Heart right ventricle (tissue), 16 donors: ENCODE results near the gene VSTM2A. TPM values are rescaled to one million over a fixed set of nuclear protein-coding genes. Genes with fewer than 3 reads are reported as not detected.
A peak's percentile ranks its signal among the peaks of the same experiment; 100 is the strongest.

Experiments used
- ATAC-seq, 8 donors: fragments of 200-7000 bp; cut with Tn5 transposase; one replicate each; pipeline ENCODE4 v1.9.1; 2020; ENCODE audit warnings: mild to moderate bottlenecking in 8 of 8, moderate library complexity in 8 of 8, moderate number of reproducible peaks in 1 of 8
- DNase-seq, 2 donors: peaks; one replicate each; pipeline ENCODE4 v3.0.0-alpha.2; 2020
- H3K27ac ChIP-seq, 10 donors: fragments of 200-600 bp; sonication (generic) in 2 of 10; one replicate each; pipeline versions ENCODE4 v1.5.0 to v1.8.0; 2020 to 2022; ENCODE audit warnings: mild to moderate bottlenecking in 3 of 10
- H3K27me3 ChIP-seq, 7 donors: fragments of 200-600 bp; one replicate each; pipeline ENCODE4 v1.8.0; 2021 to 2022; ENCODE audit warnings: mild to moderate bottlenecking in 2 of 7
- H3K36me3 ChIP-seq, 9 donors: fragments of 200-600 bp; sonication (generic) in 1 of 9; one replicate each; pipeline versions ENCODE4 v1.5.0 to v1.8.0; 2020 to 2022; ENCODE audit warnings: mild to moderate bottlenecking in 2 of 9
- H3K4me1 ChIP-seq, 9 donors: fragments of 200-600 bp; sonication (generic) in 1 of 9; one replicate each; pipeline versions ENCODE4 v1.5.0 to v1.8.0; 2020 to 2022; ENCODE audit warnings: mild to moderate bottlenecking in 4 of 9
- H3K4me3 ChIP-seq, 10 donors: fragments of 200-600 bp; sonication (generic) in 2 of 10; one replicate each; pipeline versions ENCODE4 v1.5.0 to v1.8.0; 2020 to 2022; ENCODE audit warnings: mild to moderate bottlenecking in 7 of 10, moderate library complexity in 2 of 10
- H3K9me3 ChIP-seq, 11 donors: fragments of 200-600 bp in 10 of 11; sonication (generic) in 2 of 11; one replicate each; pipeline versions ENCODE4 v1.5.0 to v1.8.0; 2013 to 2022; ENCODE audit warnings: mild to moderate bottlenecking in 2 of 11, control low read depth in 1 of 11, moderate library complexity in 1 of 11
- WGBS, 2 donors: extraction: QIAGEN DNeasy Blood & Tissue Kit; methylation state at CpG; one replicate each; pipeline ENCODE4 v1.1.7; 2013; ENCODE audit warnings: inconsistent platforms in 1 of 2; 5-methylcytosine and 5-hydroxymethylcytosine counted together
- intact Hi-C, 10 donors: fragments of 100-400 bp; cut with DNase I; formaldehyde crosslinking; loops; one replicate each; pipeline versions ENCODE4 v1.11.1 to v1.14.2; 2022
- polyA plus RNA-seq, 2 donors: library from polyadenylated mRNA; stranded (reverse); fragments of 200-250 nt; gene quantifications; one replicate each; pipeline ENCODE4 v1.2.3, GENCODE V29; 2013
- total RNA-seq, 10 donors: library from RNA; stranded (reverse); fragmentation: NEBNext Ultra II Directional in 3 of 10; extraction: Animal tissue kit (Norgen Biotek cat#: 25700) in 3 of 10; gene quantifications; one replicate each; pipeline versions ENCODE4 v1.2.1 to v1.2.4, GENCODE V29; 2021 to 2023
- TF ChIP-seq, protein P1 (sequence below), 9 donors: fragments of 200-600 bp; sonication (generic) in 2 of 9; IDR thresholded peaks; one replicate each; pipeline versions ENCODE4 v1.5.0 to v1.8.0; 2021 to 2022; ENCODE audit warnings: antibody characterized with exemption in 9 of 9, mild to moderate bottlenecking in 5 of 9, moderate library complexity in 1 of 9
- donor health status: Arrhythmogenic right ventricular cardiomyopathy.
- donor health status: ischemic (EF 13 %, LVEDD 7.1; RV severe dilation, severe dysfunction).
- donor health status: healthy with polysubstance abuse.
- donor health status: DM: no; HTN: yes; CAD: no.
- donor health status: DM: no; HTN: no; CAD: no.
- donor health status: ischemic (EF 25% LVEDD 6.9; RV normal size, moderate dysfunction).
- donor health status: ischemic (EF 25% LVEDD 5.7; RV mildly dilated, moderate dysfunction).
- donor health status: healthy.
- donor health status: DM: yes; HTN: yes; CAD: no.
- donor health status: Ischemic cardiomyopathy.
- donor health status: ischemic (EF 35%, LVEDD 5.7; RV mildly dilated, moderate dysfunction).
- donor health status: nonischemic (EF 11% LVEDD 7.7; RV severe dilation, severe dysfunction).
- donor health status: DM: yes; HTN: yes; CAD: no.
- donor health status: PGD.
- donor health status: ischemic (EF 29% LVEDD 5.4; RV normal size, mild dysfunction).
- donor health status: nonischemic (EF 23%, LVEDD 6.1; RV moderate dilation, normal function).

The VSTM2A gene
- total and polyA plus RNA-seq, 12 donors, result not detected

DNA sequence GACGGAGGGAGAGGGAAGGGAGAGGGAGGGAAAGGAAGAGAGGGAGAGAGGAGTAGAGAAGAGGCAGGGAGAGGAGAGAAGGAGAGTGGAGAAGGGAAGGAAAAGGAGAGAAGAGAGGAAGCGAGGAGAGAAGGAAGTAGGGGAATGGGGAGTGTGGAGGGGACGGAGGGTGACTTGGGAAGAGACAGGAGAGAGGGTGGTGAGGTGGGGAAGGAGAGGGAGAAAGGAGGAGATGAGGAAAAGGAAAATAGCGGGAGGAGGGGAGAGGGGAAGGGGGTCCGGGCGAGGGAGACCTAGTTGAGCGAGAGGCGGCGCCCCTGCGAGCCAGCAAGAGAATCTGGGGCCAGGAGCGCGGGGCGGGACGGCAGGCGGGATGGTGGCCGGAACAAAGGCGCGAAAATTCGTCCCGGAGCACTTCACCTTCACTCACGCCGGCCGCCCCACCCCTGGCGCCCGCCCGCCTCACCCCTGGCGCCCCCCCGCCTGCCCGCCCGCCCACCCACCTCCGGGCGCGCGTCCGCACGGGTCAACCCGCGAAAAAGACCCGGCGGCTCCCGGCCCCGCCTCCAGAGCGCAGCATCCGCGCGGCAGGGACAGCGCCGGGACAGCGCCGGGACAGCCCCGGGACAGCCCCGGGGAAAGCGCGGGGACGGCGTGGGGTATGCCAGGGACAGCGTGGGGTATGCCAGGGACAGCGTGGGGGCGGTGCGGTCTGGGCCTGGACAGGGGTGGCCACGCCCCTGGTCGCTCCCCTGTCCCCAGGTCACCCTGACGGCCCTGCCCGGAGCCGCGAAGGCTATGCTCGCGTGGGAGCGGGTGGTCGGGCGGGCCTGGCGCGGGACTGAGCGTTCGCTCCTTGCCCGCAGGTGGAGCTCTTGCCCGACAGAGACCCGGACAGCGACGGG, 4.2 kb downstream of the VSTM2A start:
- no peak for DNase-seq
- Histone ChIP-seq H3K9me3 (no peaks in the 10 kb centered on the region), H3K36me3 (no peaks in the 10 kb centered on the region), H3K4me1 (peaks cover 0 to 16% (median 10%) of the 10 kb centered on the region in 9 donors), H3K4me3 (peak overlapping the region in 4 of 10 donors; percentile 3 to 33 (median 25)), H3K27me3 (peaks cover 6 to 86% (median 67%) of the 10 kb centered on the region in 7 donors), H3K27ac (no peak overlapping the region)
- intact Hi-C loops, result no loop called here
- ATAC-seq, result no peak
- 1 to 2% methylated on average over 44 to 80 of the region's 80 CpGs for WGBS, 2 donors
- TF ChIP-seq, protein P1, sequence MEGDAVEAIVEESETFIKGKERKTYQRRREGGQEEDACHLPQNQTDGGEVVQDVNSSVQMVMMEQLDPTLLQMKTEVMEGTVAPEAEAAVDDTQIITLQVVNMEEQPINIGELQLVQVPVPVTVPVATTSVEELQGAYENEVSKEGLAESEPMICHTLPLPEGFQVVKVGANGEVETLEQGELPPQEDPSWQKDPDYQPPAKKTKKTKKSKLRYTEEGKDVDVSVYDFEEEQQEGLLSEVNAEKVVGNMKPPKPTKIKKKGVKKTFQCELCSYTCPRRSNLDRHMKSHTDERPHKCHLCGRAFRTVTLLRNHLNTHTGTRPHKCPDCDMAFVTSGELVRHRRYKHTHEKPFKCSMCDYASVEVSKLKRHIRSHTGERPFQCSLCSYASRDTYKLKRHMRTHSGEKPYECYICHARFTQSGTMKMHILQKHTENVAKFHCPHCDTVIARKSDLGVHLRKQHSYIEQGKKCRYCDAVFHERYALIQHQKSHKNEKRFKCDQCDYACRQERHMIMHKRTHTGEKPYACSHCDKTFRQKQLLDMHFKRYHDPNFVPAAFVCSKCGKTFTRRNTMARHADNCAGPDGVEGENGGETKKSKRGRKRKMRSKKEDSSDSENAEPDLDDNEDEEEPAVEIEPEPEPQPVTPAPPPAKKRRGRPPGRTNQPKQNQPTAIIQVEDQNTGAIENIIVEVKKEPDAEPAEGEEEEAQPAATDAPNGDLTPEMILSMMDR (IDR thresholded peaks at IDR 0.05), result peak in 1 of 9 donors; percentile 7

DNA sequence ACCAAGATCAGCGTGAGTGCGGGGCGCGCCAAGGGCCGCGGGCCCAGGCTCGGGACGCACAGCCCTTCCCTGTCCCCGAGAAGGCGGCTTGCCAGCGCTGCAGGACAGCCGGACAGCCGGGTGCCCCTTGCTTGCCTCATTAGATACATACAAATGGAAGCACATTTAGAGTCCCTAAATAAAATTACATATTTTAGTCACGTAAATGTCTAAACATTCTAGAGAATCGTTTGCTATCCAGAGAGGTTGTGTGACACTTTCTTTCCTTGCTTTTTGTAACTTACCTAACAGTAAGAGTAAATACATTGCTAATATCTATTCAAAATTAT, 4.8 kb downstream of the VSTM2A start:
- H3K27me3 ChIP-seq, result peaks cover 6 to 80% (median 61%) of the 10 kb centered on the region in 7 donors
- peak overlapping the region in 4 of 10 donors; percentile 3 to 33 (median 25) for H3K4me3 ChIP-seq
- no peaks in the 10 kb centered on the region for H3K9me3 ChIP-seq
- no peaks in the 10 kb centered on the region for H3K36me3 ChIP-seq
- TF ChIP-seq, protein P1 (IDR thresholded peaks at IDR 0.05), result no peak
- WGBS, 2 donors, result 0 to 2% methylated on average over 15 of the region's 15 CpGs
- ATAC-seq, result no peak
- intact Hi-C loops, result no loop called here
- DNase-seq, result no peak
- peaks cover 0 to 11% (median 6%) of the 10 kb centered on the region in 9 donors for H3K4me1 ChIP-seq
- H3K27ac ChIP-seq, result no peak overlapping the region

DNA sequence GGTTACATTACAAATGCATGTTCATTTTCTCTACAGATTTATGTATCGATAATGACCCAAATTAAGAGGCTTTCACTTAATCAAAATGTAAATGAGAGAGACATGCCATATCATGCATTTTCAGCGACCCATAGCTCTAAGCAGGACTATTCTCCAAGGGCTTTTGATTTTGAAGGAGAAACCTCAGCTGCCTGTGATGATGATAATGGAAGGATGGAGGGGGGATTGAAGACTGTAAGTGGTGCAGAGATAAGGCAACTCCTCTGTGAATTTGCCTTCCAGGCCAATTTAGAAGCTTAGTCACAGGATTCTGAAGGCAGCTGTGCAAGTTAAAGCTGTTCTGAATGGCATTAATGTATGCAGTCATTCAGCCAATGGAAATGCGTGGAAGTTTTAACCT, 8.3 kb downstream of the VSTM2A start:
- ATAC-seq, result no peak
- H3K9me3 ChIP-seq, result no peaks in the 10 kb centered on the region
- no peak overlapping the region for H3K27ac ChIP-seq
- TF ChIP-seq, protein P1 (IDR thresholded peaks at IDR 0.05), result no peak
- no peak overlapping the region for H3K4me3 ChIP-seq
- 72 to 73% methylated on average over 3 of the region's 3 CpGs for WGBS, 2 donors
- intact Hi-C loops, result no loop called here
- DNase-seq, result no peak
- H3K27me3 ChIP-seq, result peaks cover 0 to 49% (median 27%) of the 10 kb centered on the region in 7 donors
- peaks cover 0 to 5% (median 0%) of the 10 kb centered on the region in 9 donors for H3K4me1 ChIP-seq
- H3K36me3 ChIP-seq, result no peaks in the 10 kb centered on the region

DNA sequence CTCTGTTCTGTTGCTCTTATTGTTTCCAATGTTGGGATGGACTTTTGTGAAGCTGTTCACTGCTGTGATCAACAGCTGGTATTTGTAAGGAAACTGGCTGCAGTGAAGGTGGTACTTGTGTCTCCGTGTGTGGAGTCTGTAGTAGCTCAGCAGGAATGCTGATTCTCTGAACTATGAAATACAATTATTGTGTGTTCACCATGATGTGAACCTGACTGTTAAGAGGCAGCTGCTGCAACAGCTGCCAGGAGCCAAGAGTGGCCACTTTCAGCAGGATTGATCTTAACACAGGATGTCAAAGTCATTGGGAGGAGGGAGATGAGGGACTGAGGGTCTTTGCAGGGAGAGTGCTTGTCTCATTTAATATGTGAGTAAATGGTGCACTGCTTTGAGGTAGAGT, 13.9 kb downstream of the VSTM2A start:
- H3K27me3 ChIP-seq, result peaks cover 0 to 6% (median 0%) of the 10 kb centered on the region in 7 donors
- ATAC-seq (no peak), DNase-seq (no peak)
- no peaks in the 10 kb centered on the region for H3K9me3 ChIP-seq
- no peak overlapping the region for H3K4me3 ChIP-seq
- no peaks in the 10 kb centered on the region for H3K36me3 ChIP-seq
- intact Hi-C loops, result no loop called here
- TF ChIP-seq, protein P1 (IDR thresholded peaks at IDR 0.05), result no peak
- WGBS, 2 donors, result 29 to 33% methylated on average over 1 of the region's 1 CpG
- H3K4me1 ChIP-seq, result no peaks in the 10 kb centered on the region
- H3K27ac ChIP-seq, result no peak overlapping the region
